Right atrium auricular region (tissue), 2 donors: ENCODE results near the gene KCNH1. TPM values are rescaled to one million over a fixed set of nuclear protein-coding genes. Genes with fewer than 3 reads are reported as not detected.

Experiments used
- DNase-seq: peaks from one replicate; pipeline ENCODE4 v3.0.0-alpha.2; 2019; ENCODE audit warnings: low spot score
- H3K27ac ChIP-seq, 2 donors: fragments of 200-600 bp; sonication (generic); 1 replicate in 1 of 2; 2 replicates in 1 of 2; pipeline ENCODE4 v1.5.1; 2016 to 2019
- H3K27me3 ChIP-seq, 2 donors: fragments of 200-600 bp; sonication (generic); one replicate each; pipeline versions ENCODE4 v1.5.1 to v1.6.0; 2017 to 2019
- H3K36me3 ChIP-seq: fragments of 200-600 bp; sonication (generic); one replicate; pipeline ENCODE4 v1.5.1; 2016
- H3K4me1 ChIP-seq, 2 donors: fragments of 200-600 bp; sonication (generic); one replicate each; pipeline versions ENCODE4 v1.5.1 to v1.6.0; 2017 to 2019
- H3K4me3 ChIP-seq, 2 donors: fragments of 200-600 bp; sonication (generic); 1 replicate in 1 of 2; 2 replicates in 1 of 2; pipeline ENCODE4 v1.5.1; 2017 to 2019; ENCODE audit warnings: mild to moderate bottlenecking in 1 of 2, moderate library complexity in 1 of 2
- H3K9me3 ChIP-seq, 2 donors: fragments of 200-600 bp; sonication (generic); one replicate each; pipeline ENCODE4 v1.5.1; 2019
- total RNA-seq, 2 donors: library from RNA; depleted of rRNA; stranded (reverse); fragments of >200 nt; gene quantifications; one replicate each; pipeline ENCODE4 v1.1.0, GENCODE V29; 2016
- TF ChIP-seq, protein P1 (sequence below), 2 donors: fragments of 200-600 bp; sonication (generic); IDR thresholded peaks; one replicate each; pipeline ENCODE4 v1.5.1; 2019; ENCODE audit warnings: antibody characterized with exemption in 2 of 2

Gene KCNH1
- total RNA-seq, 2 donors from 2014 or later, result not detected

DNA sequence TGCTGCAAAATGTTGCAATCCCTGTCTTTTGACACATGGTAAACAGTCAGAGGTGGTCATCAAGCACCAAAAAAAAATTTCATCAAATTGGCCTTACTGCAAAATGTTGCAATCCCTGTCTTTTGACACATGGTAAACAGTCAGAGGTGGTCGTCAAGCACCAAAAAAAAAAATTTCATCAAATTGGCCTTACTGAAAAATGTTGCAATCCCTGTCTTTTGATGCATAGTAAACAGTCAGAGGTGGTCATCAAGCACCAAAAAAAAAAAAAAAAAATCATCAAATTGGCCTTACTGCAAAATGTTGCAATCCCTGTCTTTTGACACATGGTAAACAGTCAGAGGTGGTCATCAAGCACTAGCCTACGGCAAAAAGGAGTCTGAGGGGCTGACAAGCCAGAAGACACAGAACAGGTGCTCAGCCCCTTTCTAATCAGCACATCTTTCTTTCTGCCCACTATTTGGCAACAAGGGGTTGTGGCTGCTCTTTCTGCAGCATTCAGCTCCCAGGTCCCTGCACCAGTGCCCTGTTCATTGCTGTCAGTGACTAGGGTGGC is 223.8 kb downstream of the KCNH1 start:
- no peaks in the 10 kb centered on the region for H3K27me3 ChIP-seq
- no peak for DNase-seq
- no peaks in the 10 kb centered on the region for H3K9me3 ChIP-seq
- H3K27ac ChIP-seq, result no peak overlapping the region
- H3K4me3 ChIP-seq, result no peak overlapping the region
- no peaks in the 10 kb centered on the region for H3K4me1 ChIP-seq
- TF ChIP-seq, protein P1, sequence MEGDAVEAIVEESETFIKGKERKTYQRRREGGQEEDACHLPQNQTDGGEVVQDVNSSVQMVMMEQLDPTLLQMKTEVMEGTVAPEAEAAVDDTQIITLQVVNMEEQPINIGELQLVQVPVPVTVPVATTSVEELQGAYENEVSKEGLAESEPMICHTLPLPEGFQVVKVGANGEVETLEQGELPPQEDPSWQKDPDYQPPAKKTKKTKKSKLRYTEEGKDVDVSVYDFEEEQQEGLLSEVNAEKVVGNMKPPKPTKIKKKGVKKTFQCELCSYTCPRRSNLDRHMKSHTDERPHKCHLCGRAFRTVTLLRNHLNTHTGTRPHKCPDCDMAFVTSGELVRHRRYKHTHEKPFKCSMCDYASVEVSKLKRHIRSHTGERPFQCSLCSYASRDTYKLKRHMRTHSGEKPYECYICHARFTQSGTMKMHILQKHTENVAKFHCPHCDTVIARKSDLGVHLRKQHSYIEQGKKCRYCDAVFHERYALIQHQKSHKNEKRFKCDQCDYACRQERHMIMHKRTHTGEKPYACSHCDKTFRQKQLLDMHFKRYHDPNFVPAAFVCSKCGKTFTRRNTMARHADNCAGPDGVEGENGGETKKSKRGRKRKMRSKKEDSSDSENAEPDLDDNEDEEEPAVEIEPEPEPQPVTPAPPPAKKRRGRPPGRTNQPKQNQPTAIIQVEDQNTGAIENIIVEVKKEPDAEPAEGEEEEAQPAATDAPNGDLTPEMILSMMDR (IDR thresholded peaks at IDR 0.05), result no peak
- H3K36me3 ChIP-seq, result no peaks in the 10 kb centered on the region

DNA sequence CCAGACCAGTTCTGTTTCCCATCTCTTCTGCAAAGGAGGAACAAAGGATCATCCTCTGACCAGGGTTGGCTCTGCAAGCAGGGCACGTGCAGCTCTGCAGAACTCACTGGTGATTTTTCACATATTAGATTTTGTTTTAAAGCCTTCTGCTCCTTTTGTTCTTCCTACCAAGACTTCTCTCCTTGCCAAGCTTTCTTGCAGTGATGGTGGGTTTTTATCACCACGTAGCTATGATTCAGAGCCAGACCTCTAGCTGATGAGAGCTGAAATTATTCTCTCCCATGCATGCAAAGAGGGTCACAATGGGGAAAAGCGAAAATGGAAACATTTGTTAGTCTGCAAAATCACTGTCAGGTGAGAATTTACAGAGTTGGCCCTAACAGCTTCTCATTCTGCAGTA is 225.2 kb downstream of the KCNH1 start:
- Histone ChIP-seq H3K4me1 (no peaks in the 10 kb centered on the region), H3K27ac (no peak overlapping the region), H3K36me3 (no peaks in the 10 kb centered on the region), H3K27me3 (no peaks in the 10 kb centered on the region), H3K4me3 (no peak overlapping the region), H3K9me3 (no peaks in the 10 kb centered on the region)
- DNase-seq, result no peak
- TF ChIP-seq, protein P1 (IDR thresholded peaks at IDR 0.05), result no peak

DNA sequence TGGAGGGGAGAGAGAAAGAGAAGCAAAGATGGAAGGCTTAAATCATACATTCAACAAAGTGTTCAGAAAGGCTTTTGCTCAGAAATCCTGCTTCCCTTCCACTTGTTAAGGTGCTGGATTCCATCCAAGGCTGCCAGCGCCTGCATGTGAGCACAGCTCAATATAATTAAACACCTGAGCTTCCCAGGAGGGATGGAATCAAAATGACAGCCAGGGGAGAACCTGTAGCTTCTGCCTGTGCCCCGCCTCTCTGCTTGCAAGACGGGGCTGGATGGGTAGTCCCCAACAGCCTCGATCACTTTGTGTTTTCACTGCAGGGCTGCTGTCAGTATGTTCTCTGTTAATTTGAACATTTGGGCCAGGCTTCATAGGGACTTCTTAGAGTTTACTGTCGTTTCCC is 225.7 kb downstream of the KCNH1 start:
- Histone ChIP-seq H3K36me3 (no peaks in the 10 kb centered on the region), H3K27me3 (no peaks in the 10 kb centered on the region), H3K9me3 (no peaks in the 10 kb centered on the region), H3K4me1 (no peaks in the 10 kb centered on the region), H3K27ac (no peak overlapping the region), H3K4me3 (no peak overlapping the region)
- DNase-seq, result no peak
- TF ChIP-seq, protein P1 (IDR thresholded peaks at IDR 0.05), result no peak

DNA sequence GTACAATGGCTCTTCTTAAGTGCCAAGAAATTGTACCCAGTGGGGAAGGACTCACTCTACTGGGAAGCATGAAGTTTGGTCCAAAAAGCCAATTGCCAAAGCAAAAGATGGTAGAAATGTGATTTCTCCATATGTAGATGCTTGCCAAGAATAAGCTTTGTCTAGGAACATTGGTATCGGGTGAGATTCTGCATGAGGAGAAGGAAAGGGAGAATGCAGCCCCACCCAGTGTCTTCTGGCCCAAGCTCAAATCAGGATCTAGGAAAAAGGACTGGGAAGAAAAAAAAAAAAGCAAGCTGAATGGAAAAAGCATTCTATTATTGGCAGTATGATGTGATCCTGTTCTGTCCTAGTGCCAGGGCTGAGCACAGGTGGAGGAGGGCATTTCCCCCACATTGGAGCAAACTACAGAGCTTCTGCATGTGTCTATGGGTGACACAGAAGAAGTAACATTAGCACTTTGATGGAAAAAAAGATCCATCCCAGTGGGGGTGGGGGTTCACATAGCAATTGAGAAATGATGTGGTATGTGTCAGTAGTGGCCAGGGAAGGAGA is 226.6 kb downstream of the KCNH1 start:
- H3K36me3 ChIP-seq, result no peaks in the 10 kb centered on the region
- no peaks in the 10 kb centered on the region for H3K4me1 ChIP-seq
- DNase-seq, result no peak
- TF ChIP-seq, protein P1 (IDR thresholded peaks at IDR 0.05), result no peak
- no peaks in the 10 kb centered on the region for H3K27me3 ChIP-seq
- no peak overlapping the region for H3K27ac ChIP-seq
- H3K4me3 ChIP-seq, result no peak overlapping the region
- H3K9me3 ChIP-seq, result no peaks in the 10 kb centered on the region

DNA sequence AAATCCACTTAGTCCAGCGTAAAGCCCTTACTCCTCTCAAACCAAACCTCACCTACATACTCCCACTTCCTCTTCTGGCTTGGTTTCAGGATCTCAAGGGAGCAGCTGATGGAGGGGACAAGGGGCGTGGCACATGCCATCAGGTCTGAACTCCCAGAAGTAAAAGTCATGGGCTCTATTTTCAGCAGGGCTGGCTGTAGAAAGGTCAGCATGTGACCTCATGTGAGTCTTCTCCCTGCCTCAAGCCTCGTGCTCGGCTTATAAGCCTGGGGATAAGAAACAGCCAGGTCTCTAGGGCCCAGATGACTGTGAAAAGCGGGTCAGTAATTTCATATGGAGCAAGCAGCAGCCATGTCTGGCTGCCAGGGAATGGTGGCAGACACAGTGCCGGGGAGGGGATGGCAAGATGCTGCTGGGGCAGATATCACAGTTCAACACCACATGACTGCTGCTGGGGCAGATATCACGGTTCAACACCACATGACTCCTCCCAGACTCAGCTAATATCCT is 227.9 kb downstream of the KCNH1 start:
- H3K27me3 ChIP-seq, result no peaks in the 10 kb centered on the region
- H3K27ac ChIP-seq, result no peak overlapping the region
- no peak overlapping the region for H3K4me3 ChIP-seq
- TF ChIP-seq, protein P1 (IDR thresholded peaks at IDR 0.05), result no peak
- no peaks in the 10 kb centered on the region for H3K4me1 ChIP-seq
- no peaks in the 10 kb centered on the region for H3K36me3 ChIP-seq
- DNase-seq, result no peak
- no peaks in the 10 kb centered on the region for H3K9me3 ChIP-seq
